GM12865 (cell line): Measurements from ENCODE around the gene EYA3.

Experiments used
- DNase-seq: peaks from one replicate; pipeline ENCODE4 v3.0.0; 2010; ENCODE audit warnings: low read depth
- H3K4me3 ChIP-seq: 2 replicates; pipeline ENCODE4 v1.5.1; 2011; ENCODE audit warnings: mild to moderate bottlenecking, low read depth, low read length, control low read depth
- TF ChIP-seq, protein P1 (sequence below): IDR thresholded peaks from 2 replicates; pipeline ENCODE4 v1.5.1; 2011; ENCODE audit warnings: low read length, control low read depth, low read depth, inconsistent platforms; ENCODE audit not compliant: insufficient read depth; ENCODE audit errors: missing control alignments

The EYA3 gene

DNA sequence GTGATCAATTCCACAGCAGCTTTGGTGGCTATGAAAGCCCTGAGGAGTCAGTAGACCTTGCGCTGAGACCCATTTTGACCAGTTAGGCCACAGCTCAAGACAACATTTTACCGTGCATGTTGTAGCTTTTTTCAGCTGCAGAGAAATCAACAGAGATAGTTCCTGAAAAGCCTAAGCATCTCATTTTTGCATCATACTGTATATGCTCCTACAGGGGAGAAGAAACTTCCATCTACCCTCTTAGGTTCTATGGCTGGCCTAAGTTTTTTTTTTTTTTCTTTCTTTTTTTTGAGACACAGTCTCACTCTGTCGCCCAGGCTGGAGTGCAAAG lies 24.8 kb upstream of the EYA3 start:
- TF ChIP-seq, protein P1, sequence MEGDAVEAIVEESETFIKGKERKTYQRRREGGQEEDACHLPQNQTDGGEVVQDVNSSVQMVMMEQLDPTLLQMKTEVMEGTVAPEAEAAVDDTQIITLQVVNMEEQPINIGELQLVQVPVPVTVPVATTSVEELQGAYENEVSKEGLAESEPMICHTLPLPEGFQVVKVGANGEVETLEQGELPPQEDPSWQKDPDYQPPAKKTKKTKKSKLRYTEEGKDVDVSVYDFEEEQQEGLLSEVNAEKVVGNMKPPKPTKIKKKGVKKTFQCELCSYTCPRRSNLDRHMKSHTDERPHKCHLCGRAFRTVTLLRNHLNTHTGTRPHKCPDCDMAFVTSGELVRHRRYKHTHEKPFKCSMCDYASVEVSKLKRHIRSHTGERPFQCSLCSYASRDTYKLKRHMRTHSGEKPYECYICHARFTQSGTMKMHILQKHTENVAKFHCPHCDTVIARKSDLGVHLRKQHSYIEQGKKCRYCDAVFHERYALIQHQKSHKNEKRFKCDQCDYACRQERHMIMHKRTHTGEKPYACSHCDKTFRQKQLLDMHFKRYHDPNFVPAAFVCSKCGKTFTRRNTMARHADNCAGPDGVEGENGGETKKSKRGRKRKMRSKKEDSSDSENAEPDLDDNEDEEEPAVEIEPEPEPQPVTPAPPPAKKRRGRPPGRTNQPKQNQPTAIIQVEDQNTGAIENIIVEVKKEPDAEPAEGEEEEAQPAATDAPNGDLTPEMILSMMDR: peak; percentile 35
- DNase-seq: peak; percentile 73
- no peak overlapping the region for H3K4me3 ChIP-seq

DNA sequence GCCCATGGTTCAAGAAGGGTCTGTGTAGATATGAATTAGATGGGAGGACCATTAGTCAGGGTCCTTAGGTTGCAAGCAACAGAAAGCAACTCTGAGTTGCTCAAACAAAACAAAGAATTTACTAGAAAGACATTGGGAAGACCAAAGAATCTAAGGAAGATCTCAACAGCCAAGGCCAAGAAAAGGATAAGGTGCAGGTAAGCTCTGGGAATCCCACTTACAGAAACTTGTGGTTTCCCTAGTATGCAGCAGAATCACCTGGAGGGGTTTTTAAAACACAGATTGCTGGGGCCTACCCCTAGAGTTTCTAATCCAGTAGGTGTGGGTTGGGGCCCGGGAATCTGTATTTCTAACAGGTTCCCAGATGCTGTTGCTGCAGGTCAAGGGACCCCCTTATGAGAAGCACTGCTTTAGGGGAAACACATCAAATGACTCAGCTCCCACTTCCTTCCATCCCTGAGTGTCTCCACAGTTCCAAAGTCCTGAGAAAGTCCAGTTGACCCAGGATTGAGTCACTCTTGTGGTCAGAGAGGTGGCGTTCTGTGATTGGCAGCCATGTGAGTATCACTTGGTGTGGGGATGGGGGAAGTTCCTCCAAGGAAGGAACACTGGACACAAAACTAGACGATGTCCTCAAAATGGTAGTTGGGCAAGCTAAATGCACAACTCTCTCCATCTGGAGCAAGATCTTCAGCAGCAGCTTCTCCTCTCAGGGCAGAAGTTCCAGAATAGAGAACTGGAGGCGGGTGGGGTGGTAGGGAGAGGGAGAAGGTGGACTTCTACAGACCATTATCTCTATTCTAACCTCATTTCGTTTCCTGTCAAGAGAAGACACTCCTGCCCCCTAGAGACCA lies 24.2 kb upstream of the EYA3 start:
- DNase-seq: peak; percentile 31
- no peak overlapping the region for H3K4me3 ChIP-seq
- TF ChIP-seq, protein P1: no peak

DNA sequence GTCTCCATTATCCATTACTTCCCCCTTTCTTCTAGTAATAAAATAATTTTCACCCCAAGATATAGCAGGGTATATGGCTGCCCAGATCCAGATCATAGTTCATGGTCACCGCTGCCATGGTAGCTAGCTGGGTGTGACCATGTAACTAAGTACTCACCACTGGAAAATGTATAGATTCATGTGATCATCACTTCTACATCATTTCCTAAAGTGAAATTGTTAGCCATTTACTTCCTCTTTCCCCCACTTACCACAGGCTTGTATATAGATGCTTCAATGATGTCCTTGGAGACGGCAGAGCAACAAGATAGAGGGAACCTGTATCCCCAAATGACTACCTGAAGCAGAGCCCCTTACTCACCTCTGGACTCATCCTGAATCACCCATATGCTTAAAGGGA lies 22.7 kb upstream of the EYA3 start:
- TF ChIP-seq, protein P1: no peak
- DNase-seq: peak; percentile 29

GRCh38 chr1:28110555-28110954 lies 22.1 kb upstream of the EYA3 start:
- TF ChIP-seq, protein P1: no peak
- DNase-seq: no peak
- H3K4me3 ChIP-seq: no peak overlapping the region

More for the DNA sequence above, 22.7 kb upstream of the EYA3 start:
- no peak overlapping the region for H3K4me3 ChIP-seq

DNA sequence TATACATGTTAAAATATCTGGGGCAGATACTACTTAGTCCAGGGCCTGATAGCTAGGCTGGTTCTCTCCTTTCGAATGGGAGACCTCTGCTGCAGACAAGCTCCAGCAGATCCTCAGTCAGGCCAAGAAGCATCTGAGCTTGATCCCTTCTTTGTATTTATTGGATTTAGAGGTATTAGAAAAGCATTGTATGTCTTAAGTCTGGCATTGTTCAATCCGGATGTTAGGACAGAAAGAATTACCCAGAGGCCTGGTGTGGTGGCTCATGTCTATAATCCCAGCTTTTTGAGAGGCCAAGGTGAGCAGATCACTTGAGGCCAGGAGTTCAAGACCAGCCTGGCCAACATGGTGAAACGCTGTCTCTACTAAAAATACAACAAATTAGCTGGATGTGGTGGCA lies 21.2 kb upstream of the EYA3 start:
- no peak overlapping the region for H3K4me3 ChIP-seq
- DNase-seq: no peak
- TF ChIP-seq, protein P1: no peak

DNA sequence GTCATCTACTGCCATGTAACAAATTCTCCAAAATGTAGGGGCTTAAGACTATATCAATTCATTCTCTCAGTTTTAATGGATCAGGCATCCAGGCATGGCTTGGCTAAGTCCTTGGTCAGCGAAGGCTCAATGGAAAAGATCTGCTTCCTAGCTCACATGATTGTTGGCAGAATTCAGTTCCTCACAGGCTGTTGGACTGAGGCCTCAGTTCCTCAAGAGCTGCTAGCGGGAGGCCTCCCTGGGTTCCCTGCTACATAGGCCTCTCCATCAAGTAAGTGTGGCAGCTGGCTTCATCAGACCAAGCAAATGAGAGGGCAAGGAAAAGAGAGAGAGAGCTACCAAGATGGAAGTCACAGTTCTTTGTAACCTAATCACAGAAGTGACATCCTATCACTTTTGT lies 19.6 kb upstream of the EYA3 start:
- TF ChIP-seq, protein P1: no peak
- DNase-seq: no peak
- no peak overlapping the region for H3K4me3 ChIP-seq
